Keratinocyte (primary cell): ENCODE results near the gene PAOX.

Experiments
- EZH2 ChIP-seq: IDR thresholded peaks from one replicate; pipeline ENCODE4 v1.6.1; 2012; ENCODE audit warnings: inconsistent platforms, mild to moderate bottlenecking, low read length, moderate library complexity
- TF ChIP-seq, protein P1 (sequence below), 3 experiments: IDR thresholded peaks in 1 of 3; conservative IDR thresholded peaks in 1 of 3; optimal IDR thresholded peaks in 1 of 3; 2 replicates in 2 of 3; 3 replicates in 1 of 3; pipeline versions ENCODE3 to v1.5.1; 2011; ENCODE audit warnings: low read length in 3 of 3, mild to moderate bottlenecking in 3 of 3, moderate library complexity in 2 of 3, control low read depth in 1 of 3, inconsistent platforms in 1 of 3; ENCODE audit not compliant: insufficient read depth in 2 of 3; ENCODE audit errors: extremely low read depth in 1 of 3

DNA sequence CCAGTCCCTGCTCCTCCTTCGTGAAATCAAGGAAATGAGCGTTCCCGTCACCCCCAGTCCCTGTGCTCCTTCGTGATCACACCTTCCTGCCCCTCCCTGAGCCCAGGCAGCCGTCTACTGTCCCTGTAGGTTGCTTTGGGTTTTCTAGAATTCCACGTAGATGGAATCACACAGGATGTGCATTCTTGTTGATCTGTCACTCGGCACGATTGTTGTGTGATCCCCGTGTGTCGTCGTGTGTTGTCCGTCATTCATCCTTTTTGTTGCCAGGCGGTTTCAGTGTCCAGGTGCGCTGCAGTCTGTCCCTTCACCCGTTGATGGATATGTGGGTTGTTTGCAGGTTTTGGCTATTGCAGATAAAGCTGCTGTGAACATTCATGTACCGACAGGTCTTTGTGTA, 24.3 kb downstream of the PAOX start:
- TF ChIP-seq, protein P1, sequence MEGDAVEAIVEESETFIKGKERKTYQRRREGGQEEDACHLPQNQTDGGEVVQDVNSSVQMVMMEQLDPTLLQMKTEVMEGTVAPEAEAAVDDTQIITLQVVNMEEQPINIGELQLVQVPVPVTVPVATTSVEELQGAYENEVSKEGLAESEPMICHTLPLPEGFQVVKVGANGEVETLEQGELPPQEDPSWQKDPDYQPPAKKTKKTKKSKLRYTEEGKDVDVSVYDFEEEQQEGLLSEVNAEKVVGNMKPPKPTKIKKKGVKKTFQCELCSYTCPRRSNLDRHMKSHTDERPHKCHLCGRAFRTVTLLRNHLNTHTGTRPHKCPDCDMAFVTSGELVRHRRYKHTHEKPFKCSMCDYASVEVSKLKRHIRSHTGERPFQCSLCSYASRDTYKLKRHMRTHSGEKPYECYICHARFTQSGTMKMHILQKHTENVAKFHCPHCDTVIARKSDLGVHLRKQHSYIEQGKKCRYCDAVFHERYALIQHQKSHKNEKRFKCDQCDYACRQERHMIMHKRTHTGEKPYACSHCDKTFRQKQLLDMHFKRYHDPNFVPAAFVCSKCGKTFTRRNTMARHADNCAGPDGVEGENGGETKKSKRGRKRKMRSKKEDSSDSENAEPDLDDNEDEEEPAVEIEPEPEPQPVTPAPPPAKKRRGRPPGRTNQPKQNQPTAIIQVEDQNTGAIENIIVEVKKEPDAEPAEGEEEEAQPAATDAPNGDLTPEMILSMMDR (optimal IDR thresholded peaks at IDR 0.05 in 1 of 3, IDR thresholded peaks at IDR 0.05 in 1 of 3, conservative IDR thresholded peaks at IDR 0.05 in 1 of 3; ENCODE audit: extremely low read depth in 1 of 3, insufficient read depth in 2 of 3, low read length in 3 of 3), result no peak
- TF ChIP-seq EZH2, result no peak
